Endothelial cell of umbilical vein (primary cell): ENCODE measurements around the gene MVB12B.

Experiments used
- CTCF ChIP-seq, 2 donors: IDR thresholded peaks; 1 replicate in 1 of 2; 2 replicates in 1 of 2; pipeline ENCODE4 v1.5.1; 2011; ENCODE audit warnings: low read length in 2 of 2, mild to moderate bottlenecking in 2 of 2, moderate library complexity in 2 of 2, control low read depth in 1 of 2, inconsistent platforms in 1 of 2, low read depth in 1 of 2; ENCODE audit not compliant: insufficient read depth in 1 of 2; ENCODE audit errors: extremely low read depth in 1 of 2
- POLR2AphosphoS5 ChIP-seq: IDR thresholded peaks from 2 replicates; pipeline ENCODE4 v1.6.1; 2012; ENCODE audit warnings: low read depth, mild to moderate bottlenecking, control low read depth, low read length, moderate library complexity; ENCODE audit not compliant: insufficient read depth

- TF ChIP-seq CTCF (IDR thresholded peaks at IDR 0.05; ENCODE audit: extremely low read depth in 1 of 2, insufficient read depth in 1 of 2, low read depth in 1 of 2, low read length in 2 of 2) (no peak), POLR2AphosphoS5 (no peak)
Measured at GRCh38 chr9:126554292-126554691, 227.7 kb downstream of the MVB12B start.
